GM23338 (cell line): Measurements from ENCODE around the gene STX1A.

Source experiments
- EZH2 ChIP-seq: fragments of 200-600 bp; sonication (generic); IDR thresholded peaks from one replicate; pipeline ENCODE4 v1.8.0; 2017; ENCODE audit warnings: antibody characterized with exemption, mild to moderate bottlenecking, low read depth; ENCODE audit not compliant: unreplicated experiment
- POLR2AphosphoS5 ChIP-seq: IDR thresholded peaks from 2 replicates; pipeline ENCODE4 v1.6.1; 2016; ENCODE audit warnings: antibody characterized with exemption, low read depth
- STAT1 ChIP-seq: IDR thresholded peaks from one replicate; pipeline ENCODE4 v1.6.1; 2016; ENCODE audit warnings: antibody characterized with exemption; ENCODE audit not compliant: unreplicated experiment
- TF ChIP-seq, protein P1 (sequence below), 2 experiments: fragments of 200-600 bp in 1 of 2; sonication (generic) in 1 of 2; conservative IDR thresholded peaks; 2 replicates each; pipeline versions ENCODE4 v1.5.1 to v1.6.1; 2016 to 2017; ENCODE audit warnings: antibody characterized with exemption in 2 of 2, low read depth in 2 of 2, mild to moderate bottlenecking in 2 of 2, moderate library complexity in 1 of 2
- TF ChIP-seq, protein P2 (sequence below): IDR thresholded peaks from one replicate; pipeline ENCODE4 v1.6.1; 2018; ENCODE audit warnings: antibody characterized with exemption; ENCODE audit not compliant: unreplicated experiment

- TF ChIP-seq, protein P1, sequence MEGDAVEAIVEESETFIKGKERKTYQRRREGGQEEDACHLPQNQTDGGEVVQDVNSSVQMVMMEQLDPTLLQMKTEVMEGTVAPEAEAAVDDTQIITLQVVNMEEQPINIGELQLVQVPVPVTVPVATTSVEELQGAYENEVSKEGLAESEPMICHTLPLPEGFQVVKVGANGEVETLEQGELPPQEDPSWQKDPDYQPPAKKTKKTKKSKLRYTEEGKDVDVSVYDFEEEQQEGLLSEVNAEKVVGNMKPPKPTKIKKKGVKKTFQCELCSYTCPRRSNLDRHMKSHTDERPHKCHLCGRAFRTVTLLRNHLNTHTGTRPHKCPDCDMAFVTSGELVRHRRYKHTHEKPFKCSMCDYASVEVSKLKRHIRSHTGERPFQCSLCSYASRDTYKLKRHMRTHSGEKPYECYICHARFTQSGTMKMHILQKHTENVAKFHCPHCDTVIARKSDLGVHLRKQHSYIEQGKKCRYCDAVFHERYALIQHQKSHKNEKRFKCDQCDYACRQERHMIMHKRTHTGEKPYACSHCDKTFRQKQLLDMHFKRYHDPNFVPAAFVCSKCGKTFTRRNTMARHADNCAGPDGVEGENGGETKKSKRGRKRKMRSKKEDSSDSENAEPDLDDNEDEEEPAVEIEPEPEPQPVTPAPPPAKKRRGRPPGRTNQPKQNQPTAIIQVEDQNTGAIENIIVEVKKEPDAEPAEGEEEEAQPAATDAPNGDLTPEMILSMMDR (conservative IDR thresholded peaks at IDR 0.05; ENCODE audit: low read depth in 2 of 2), result no peak
- no peak for TF ChIP-seq STAT1
- no peak for TF ChIP-seq POLR2AphosphoS5
- TF ChIP-seq EZH2, result no peak
- TF ChIP-seq, protein P2, sequence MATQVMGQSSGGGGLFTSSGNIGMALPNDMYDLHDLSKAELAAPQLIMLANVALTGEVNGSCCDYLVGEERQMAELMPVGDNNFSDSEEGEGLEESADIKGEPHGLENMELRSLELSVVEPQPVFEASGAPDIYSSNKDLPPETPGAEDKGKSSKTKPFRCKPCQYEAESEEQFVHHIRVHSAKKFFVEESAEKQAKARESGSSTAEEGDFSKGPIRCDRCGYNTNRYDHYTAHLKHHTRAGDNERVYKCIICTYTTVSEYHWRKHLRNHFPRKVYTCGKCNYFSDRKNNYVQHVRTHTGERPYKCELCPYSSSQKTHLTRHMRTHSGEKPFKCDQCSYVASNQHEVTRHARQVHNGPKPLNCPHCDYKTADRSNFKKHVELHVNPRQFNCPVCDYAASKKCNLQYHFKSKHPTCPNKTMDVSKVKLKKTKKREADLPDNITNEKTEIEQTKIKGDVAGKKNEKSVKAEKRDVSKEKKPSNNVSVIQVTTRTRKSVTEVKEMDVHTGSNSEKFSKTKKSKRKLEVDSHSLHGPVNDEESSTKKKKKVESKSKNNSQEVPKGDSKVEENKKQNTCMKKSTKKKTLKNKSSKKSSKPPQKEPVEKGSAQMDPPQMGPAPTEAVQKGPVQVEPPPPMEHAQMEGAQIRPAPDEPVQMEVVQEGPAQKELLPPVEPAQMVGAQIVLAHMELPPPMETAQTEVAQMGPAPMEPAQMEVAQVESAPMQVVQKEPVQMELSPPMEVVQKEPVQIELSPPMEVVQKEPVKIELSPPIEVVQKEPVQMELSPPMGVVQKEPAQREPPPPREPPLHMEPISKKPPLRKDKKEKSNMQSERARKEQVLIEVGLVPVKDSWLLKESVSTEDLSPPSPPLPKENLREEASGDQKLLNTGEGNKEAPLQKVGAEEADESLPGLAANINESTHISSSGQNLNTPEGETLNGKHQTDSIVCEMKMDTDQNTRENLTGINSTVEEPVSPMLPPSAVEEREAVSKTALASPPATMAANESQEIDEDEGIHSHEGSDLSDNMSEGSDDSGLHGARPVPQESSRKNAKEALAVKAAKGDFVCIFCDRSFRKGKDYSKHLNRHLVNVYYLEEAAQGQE, result no peak
Observed at GRCh38 chr7:73678862-73679261, 40.6 kb downstream of the STX1A start.
